ENCODE results near the gene C16orf82. TPM values are rescaled to one million over a fixed set of nuclear protein-coding genes. Genes with fewer than 3 reads are reported as not detected.

The C16orf82 gene
- total and polyA plus RNA-seq, 2 of the 8 experiments (the other 6 are each of a cell fraction or from before 2014, with no cell fraction given) = not detected

- Histone ChIP-seq H2BK15ac (ENCODE audit: low read length) (peak overlapping the region; percentile 81), H3K36me3 (ENCODE audit: control insufficient read depth in 2 of 4, insufficient read depth in 4 of 4, low read length in 3 of 4) (no peaks in the 10 kb centered on the region), H3K9ac (replicated peaks in 1 of 4; ENCODE audit: extremely low read depth in 1 of 4, low read depth in 3 of 4, low read length in 3 of 4) (no peak overlapping the region), H3K23ac (ENCODE audit: insufficient read length) (no peak overlapping the region), H3K14ac (ENCODE audit: insufficient read length) (no peak overlapping the region), H3K9me3 (ENCODE audit: insufficient read depth in 2 of 2, low read depth in 1 of 2, low read length in 1 of 2) (no peaks in the 10 kb centered on the region), H3K18ac (ENCODE audit: extremely low read depth, low read length) (no peak overlapping the region), H3K27ac (ENCODE audit: low read depth, low read length) (no peak overlapping the region), H4K8ac (ENCODE audit: extremely low read depth, insufficient read depth, low read length) (0 out of 2 replicates have a peak overlapping the region, but pooled peaks have one; percentile 9), H3K27me3 (replicated peaks in 1 of 4; ENCODE audit: control insufficient read depth in 3 of 4, extremely low read depth in 1 of 4, insufficient read depth in 3 of 4, low read length in 3 of 4) (no peaks in the 10 kb centered on the region), H3K4ac (replicated peaks; ENCODE audit: insufficient read length, low read depth, low read length) (no peak overlapping the region), H3K79me2 (ENCODE audit: control insufficient read depth in 1 of 2, insufficient read depth in 2 of 2, low read length in 2 of 2) (no peaks in the 10 kb centered on the region), H3K4me1 (replicated peaks in 1 of 4; ENCODE audit: control insufficient read depth in 3 of 4, insufficient read depth in 4 of 4, low read length in 3 of 4) (peaks cover 0 to 18% (median 5%) of the 10 kb centered on the region in 4 experiments; a peak in 6 of 7 replicates), H3K23me2 (ENCODE audit: low read depth, low read length) (no peaks in the 10 kb centered on the region), H2AFZ (ENCODE audit: low read length) (no peak overlapping the region), H4K91ac (replicated peaks; ENCODE audit: insufficient read length, low read length) (no peak overlapping the region), H2BK12ac (ENCODE audit: low read depth, low read length) (peak overlapping the region; percentile 71; the same call in 1 of the 2 replicates), H3K56ac (replicated peaks; ENCODE audit: insufficient read length, low read depth, low read length) (no peak overlapping the region), H3K79me1 (ENCODE audit: low read depth, low read length) (no peaks in the 10 kb centered on the region), H2BK5ac (ENCODE audit: low read depth, low read length) (no peak overlapping the region), H2BK120ac (replicated peaks; ENCODE audit: low read depth, low read length) (no peak overlapping the region), H2BK20ac (ENCODE audit: low read length) (no peak overlapping the region), H3K4me3 (ENCODE audit: extremely low read depth in 1 of 4, insufficient read depth in 2 of 4, low read depth in 3 of 4, low read length in 4 of 4) (no peak overlapping the region), H2AK5ac (ENCODE audit: low read depth, low read length) (no peak overlapping the region; the same call in 1 of the 2 replicates), H4K20me1 (replicated peaks in 1 of 2; ENCODE audit: control insufficient read depth in 1 of 2, insufficient read depth in 2 of 2, low read length in 2 of 2) (no peaks in the 10 kb centered on the region), H4K5ac (ENCODE audit: insufficient read length, low read depth, low read length) (no peak overlapping the region), H3K4me2 (ENCODE audit: insufficient read depth in 1 of 2, low read depth in 2 of 2, low read length in 2 of 2) (no peak overlapping the region)
- TF ChIP-seq CTCF (IDR thresholded peaks at IDR 0.05; ENCODE audit: control extremely low read depth in 1 of 3, insufficient read depth in 1 of 3, low read depth in 1 of 3, low read length in 3 of 3) (peak; percentile 27 to 54 (median 47); a peak in 3 of 4 replicates), MAFK (IDR thresholded peaks at IDR 0.05; ENCODE audit: low read depth, low read length) (no peak)
- WGBS, 2 experiments (ENCODE audit: extremely low coverage in 1 of 2, insufficient coverage in 1 of 2, insufficient read length in 1 of 2, insufficient replicate concordance in 2 of 2, low coverage in 1 of 2, low lambda C conversion rate in 2 of 2, missing lambda C conversion rate in 1 of 2) = 85% methylated on average over 6 of the region's 6 CpGs; no CpG with 5 or more reads in 1 of the 2 experiments
- ChIA-PET CTCF (ENCODE audit: partially characterized antibody) (interaction anchor here (0.6 to 1.8 kb wide), 8 partner anchors 10 to 286 kb away, joined by 3 to 5 read pairs (median 3); no protein-coding TSS in a partner anchor), POLR2A (ENCODE audit: partially characterized antibody) (interaction anchor here (0.9 to 1.7 kb wide), 2 partner anchors 13 to 99 kb away, joined by 3 read pairs; no protein-coding TSS in a partner anchor)
- DNase-seq (ENCODE audit: low read depth in 1 of 2, low spot score in 2 of 2) = no peak
- FAIRE-seq = no peak
Observed at GRCh38 chr16:27085182-27085581, 18.5 kb downstream of the C16orf82 start.
